ENCODE results near the gene NAV3. TPM values are rescaled to one million over a fixed set of nuclear protein-coding genes. Genes with fewer than 3 reads are reported as not detected.
"Not testable (repeated sequence)": the region's sequence is repeated elsewhere in the genome, so short reads cannot be mapped to it uniquely, and the experiment has no call there.

NAV3 gene
- total RNA-seq, 1 donor from 2014 or later: not detected

DNA sequence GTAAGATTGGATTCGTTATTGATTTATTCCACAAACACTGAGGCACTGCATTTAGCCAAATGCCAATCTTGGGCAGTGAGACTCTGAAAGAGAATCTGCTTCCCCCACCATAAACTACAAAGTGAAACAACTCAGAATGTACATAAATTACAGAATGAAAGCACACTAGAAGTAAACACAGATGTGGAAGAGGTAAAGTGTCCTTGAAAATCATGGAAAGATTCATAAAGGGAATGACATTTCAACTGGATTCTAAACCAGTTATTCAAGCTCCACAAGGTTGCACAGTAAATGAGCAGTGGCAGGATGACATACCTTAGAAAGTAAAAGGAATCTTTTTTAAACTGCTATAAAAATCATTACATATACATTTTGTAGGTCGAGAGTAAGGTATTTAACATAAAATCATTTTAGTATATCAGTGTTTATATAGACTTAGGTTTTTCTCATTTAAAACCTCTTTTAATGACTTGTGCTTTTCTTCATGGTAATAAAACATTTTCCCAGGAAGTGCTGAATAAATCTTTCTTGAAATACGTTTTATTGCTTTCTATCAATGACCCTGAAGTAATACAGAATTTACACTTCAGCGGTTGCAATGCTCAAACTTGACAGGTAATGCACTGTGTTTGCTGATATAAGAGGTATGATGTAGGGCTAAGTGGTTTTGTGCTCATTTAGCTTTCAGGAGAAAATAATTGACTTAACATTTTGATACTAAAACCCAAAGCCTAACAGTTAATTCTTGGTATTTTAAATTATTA is 270.6 kb downstream of the NAV3 start:
- no peak for DNase-seq (ENCODE audit: low spot score)
- Mint-ChIP-seq H3K27me3 (ENCODE audit: low read depth) (no peaks in the 10 kb centered on the region), H3K9me3 (peaks cover 9% of the 10 kb centered on the region), H3K36me3 (ENCODE audit: low read depth) (no peaks in the 10 kb centered on the region), H3K27ac (no peak overlapping the region), H3K4me3 (ENCODE audit: low read depth) (no peak overlapping the region), H3K4me1 (ENCODE audit: low read depth) (no peaks in the 10 kb centered on the region)
- intact Hi-C loops (cut with micrococcal nuclease): no loop called here

DNA sequence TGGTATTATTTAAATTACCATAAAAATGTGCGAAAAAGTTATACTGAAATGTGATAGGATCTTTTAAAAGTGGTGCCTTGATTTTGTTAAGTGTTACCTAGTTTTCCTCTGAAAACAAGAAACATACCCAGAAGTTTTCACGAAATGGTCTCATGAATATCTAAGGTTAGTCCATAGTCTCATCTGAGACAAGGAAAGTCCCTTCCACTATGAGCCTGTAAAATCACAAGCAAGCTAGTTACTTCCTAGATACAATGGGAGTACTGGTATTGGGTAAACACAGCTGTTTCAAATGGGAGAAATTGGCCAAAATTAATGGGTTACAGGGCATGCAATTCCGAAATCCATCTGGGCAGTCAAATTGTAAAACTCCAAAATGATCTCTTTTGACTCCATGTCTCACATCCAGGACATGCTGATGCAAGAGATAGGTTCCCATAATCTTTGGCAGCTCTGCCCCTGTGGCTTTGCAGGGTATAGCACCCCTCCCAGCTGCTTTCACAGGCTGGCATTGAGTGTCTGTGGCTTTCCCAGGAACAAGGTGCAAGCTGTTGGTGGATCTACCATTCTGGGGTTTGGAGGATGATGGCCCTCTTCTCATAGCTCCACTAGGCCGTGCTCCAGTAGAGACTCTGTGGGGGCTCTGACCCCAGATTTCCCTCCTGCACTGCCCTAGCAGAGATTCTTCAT is 271.4 kb downstream of the NAV3 start:
- no peaks in the 10 kb centered on the region for H3K4me1 Mint-ChIP-seq (ENCODE audit: low read depth)
- H3K36me3 Mint-ChIP-seq (ENCODE audit: low read depth): no peaks in the 10 kb centered on the region
- no peak overlapping the region for H3K27ac Mint-ChIP-seq
- no peak for DNase-seq (ENCODE audit: low spot score)
- intact Hi-C loops (cut with micrococcal nuclease): no loop called here
- no peak overlapping the region for H3K4me3 Mint-ChIP-seq (ENCODE audit: low read depth)
- H3K27me3 Mint-ChIP-seq (ENCODE audit: low read depth): no peaks in the 10 kb centered on the region
- peaks cover 14% of the 10 kb centered on the region for H3K9me3 Mint-ChIP-seq

DNA sequence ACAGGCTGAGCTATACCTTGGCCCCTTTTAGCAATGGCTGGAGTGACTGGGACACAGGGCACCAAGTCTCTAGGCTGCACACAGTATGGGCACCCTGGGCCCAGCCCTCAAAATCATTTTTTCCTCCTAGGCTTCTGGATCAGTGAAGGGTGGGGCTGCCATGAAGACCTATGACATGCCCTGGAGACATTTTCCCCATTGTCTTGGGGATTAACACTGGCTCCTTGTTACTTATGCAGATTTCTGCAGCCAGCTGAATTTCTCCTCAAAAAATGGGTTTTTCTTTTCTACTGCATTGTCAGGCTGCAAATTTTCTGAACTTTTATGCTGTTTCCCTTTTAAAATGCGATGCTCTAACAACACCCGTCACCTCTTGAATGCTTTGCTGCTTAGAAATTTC is 272.1 kb downstream of the NAV3 start:
- DNase-seq (ENCODE audit: low spot score); H3K27ac Mint-ChIP-seq; intact Hi-C loops (cut with micrococcal nuclease); H3K36me3 Mint-ChIP-seq (ENCODE audit: low read depth); H3K4me1 Mint-ChIP-seq (ENCODE audit: low read depth); H3K27me3 Mint-ChIP-seq (ENCODE audit: low read depth); H3K4me3 Mint-ChIP-seq (ENCODE audit: low read depth): not testable (repeated sequence)
- peaks cover 16% of the 10 kb centered on the region for H3K9me3 Mint-ChIP-seq

DNA sequence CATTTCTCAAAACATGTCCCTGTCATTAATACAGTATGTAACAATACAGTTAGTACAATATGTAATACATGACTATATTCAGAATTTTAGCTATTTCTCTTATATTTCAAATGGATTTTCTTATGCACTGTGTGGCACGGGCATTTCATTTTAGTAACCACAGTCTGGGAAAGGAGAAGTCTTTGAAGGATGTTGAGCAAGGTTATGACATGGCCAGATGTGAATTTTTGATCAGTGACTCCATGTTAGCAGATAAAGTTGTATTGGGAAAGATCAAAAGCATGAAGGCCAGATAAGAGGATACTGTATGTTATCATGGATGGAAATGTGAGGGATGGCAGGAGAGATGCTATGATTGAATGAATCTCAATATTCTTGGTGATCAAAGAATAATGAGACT is 285.2 kb downstream of the NAV3 start:
- Mint-ChIP-seq H3K4me1 (ENCODE audit: low read depth) (no peaks in the 10 kb centered on the region), H3K9me3 (peaks cover 17% of the 10 kb centered on the region), H3K27me3 (ENCODE audit: low read depth) (no peaks in the 10 kb centered on the region), H3K27ac (no peak overlapping the region), H3K36me3 (ENCODE audit: low read depth) (no peaks in the 10 kb centered on the region), H3K4me3 (ENCODE audit: low read depth) (no peak overlapping the region)
- intact Hi-C loops (cut with micrococcal nuclease): no loop called here
- no peak for DNase-seq (ENCODE audit: low spot score)

DNA sequence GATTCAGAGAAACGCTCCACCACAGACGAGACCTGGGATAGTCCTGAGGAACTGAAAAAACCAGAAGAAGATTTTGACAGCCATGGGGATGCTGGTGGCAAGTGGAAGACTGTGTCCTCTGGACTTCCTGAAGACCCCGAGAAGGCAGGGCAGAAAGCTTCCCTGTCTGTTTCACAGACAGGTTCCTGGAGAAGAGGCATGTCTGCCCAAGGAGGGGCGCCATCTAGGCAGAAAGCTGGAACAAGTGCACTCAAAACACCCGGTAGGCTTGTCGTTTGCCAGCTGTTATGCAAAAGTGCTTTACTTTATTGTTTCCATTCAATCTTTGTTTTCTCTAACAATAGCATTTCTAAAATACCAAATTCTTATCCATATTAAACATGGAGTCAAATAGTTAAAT is 287.3 kb downstream of the NAV3 start:
- Mint-ChIP-seq H3K4me3 (ENCODE audit: low read depth) (no peak overlapping the region), H3K27ac (no peak overlapping the region), H3K36me3 (ENCODE audit: low read depth) (no peaks in the 10 kb centered on the region), H3K9me3 (peaks cover 7% of the 10 kb centered on the region), H3K27me3 (ENCODE audit: low read depth) (no peaks in the 10 kb centered on the region), H3K4me1 (ENCODE audit: low read depth) (no peaks in the 10 kb centered on the region)
- intact Hi-C loops (cut with micrococcal nuclease): no loop called here
- DNase-seq (ENCODE audit: low spot score): no peak

DNA sequence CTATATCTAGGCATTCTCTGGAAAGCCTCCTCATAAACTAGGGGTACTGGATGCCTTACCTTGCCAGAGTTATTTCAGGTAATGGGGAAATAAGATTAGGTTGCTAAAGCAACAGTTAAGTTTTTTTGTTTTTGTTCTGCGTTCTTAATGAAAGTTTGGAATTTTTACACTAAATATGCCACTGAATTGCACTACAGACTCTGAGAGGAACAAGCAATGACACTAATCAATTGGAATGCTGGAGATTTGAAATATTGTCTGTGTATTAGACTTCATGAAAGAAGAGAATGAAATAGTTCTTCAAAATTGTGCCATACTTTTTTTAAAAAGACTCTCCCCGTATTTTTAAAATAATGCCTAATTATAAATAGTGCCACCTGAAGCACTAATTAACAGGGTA is 287.8 kb downstream of the NAV3 start:
- Mint-ChIP-seq H3K9me3 (peaks cover 6% of the 10 kb centered on the region), H3K36me3 (ENCODE audit: low read depth) (no peaks in the 10 kb centered on the region), H3K4me3 (ENCODE audit: low read depth) (no peak overlapping the region), H3K27me3 (ENCODE audit: low read depth) (no peaks in the 10 kb centered on the region), H3K27ac (no peak overlapping the region), H3K4me1 (ENCODE audit: low read depth) (no peaks in the 10 kb centered on the region)
- intact Hi-C loops (cut with micrococcal nuclease): no loop called here
- DNase-seq (ENCODE audit: low spot score): no peak

DNA sequence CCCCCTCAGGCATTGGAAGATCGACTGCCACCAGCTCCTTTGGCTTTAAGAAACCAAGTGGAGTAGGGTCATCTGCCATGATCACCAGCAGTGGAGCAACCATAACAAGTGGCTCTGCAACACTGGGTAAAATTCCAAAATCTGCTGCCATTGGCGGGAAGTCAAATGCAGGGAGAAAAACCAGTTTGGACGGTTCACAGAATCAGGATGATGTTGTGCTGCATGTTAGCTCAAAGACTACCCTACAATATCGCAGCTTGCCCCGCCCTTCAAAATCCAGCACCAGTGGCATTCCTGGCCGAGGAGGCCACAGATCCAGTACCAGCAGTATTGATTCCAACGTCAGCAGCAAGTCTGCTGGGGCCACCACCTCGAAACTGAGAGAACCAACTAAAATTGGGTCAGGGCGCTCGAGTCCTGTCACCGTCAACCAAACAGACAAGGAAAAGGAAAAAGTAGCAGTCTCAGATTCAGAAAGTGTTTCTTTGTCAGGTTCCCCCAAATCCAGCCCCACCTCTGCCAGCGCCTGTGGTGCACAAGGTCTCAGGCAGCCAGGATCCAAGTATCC is 288.7 kb downstream of the NAV3 start:
- H3K9me3 Mint-ChIP-seq: no peaks in the 10 kb centered on the region
- no peaks in the 10 kb centered on the region for H3K36me3 Mint-ChIP-seq (ENCODE audit: low read depth)

DNA sequence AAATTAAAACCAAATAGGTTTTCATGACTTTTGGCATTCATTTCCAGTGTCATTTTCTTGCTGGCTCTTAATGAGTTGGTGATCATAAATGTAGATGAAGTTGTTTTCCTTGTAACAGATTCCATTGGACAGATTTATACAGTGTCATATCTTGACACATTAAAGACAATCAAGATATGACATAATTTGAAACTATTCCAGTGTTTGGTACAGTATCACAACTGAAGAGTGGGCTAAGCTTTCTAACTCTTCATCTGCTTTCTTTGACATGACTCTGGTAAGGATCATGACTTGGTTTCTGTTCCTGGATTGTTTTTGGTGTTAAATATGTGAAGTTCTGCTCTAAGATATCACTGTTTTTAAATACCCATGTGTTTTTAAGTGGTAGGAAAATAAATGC is 289.6 kb downstream of the NAV3 start:
- intact Hi-C loops (cut with micrococcal nuclease): no loop called here
- no peak for DNase-seq (ENCODE audit: low spot score)
- Mint-ChIP-seq H3K27ac (no peak overlapping the region), H3K36me3 (ENCODE audit: low read depth) (no peaks in the 10 kb centered on the region), H3K27me3 (ENCODE audit: low read depth) (no peaks in the 10 kb centered on the region), H3K9me3 (no peaks in the 10 kb centered on the region), H3K4me1 (ENCODE audit: low read depth) (no peaks in the 10 kb centered on the region), H3K4me3 (ENCODE audit: low read depth) (no peak overlapping the region)

More for the DNA sequence above, 288.7 kb downstream of the NAV3 start:
- Mint-ChIP-seq H3K27ac (no peak overlapping the region), H3K27me3 (ENCODE audit: low read depth) (no peaks in the 10 kb centered on the region), H3K4me1 (ENCODE audit: low read depth) (no peaks in the 10 kb centered on the region), H3K4me3 (ENCODE audit: low read depth) (no peak overlapping the region)
- intact Hi-C loops (cut with micrococcal nuclease): no loop called here
- no peak for DNase-seq (ENCODE audit: low spot score)

DNA sequence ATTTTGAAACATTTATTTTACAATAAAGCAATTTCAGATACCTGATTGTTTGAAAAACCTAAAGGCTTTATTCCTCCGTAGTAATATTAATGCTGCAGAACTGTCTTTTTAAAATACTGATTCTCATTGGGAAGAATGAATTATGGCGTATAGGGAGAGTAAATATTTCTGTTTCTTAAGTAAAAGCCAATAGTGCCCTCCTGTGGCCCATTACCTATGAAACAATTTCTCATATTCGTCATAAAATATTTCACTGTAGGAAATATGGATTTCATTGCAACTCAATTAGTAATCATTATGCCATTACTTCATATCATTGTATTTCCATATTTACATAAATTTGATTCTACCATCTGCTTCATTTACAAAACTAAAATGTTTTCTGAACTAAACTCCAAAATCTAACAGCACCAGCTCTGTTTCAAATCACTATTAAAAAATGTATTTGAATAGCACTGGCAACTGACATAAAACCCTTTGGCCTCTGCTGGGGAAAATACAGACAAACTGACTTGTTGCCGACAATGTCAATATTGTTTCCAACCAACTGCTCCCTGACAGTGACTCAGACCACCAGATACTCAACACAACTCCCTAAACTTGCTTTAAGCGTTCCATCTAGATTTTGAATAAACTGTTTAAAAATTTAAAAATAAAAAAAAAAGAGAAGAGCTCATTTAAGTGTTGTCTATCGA is 290.3 kb downstream of the NAV3 start:
- H3K36me3 Mint-ChIP-seq (ENCODE audit: low read depth): no peaks in the 10 kb centered on the region
- no peaks in the 10 kb centered on the region for H3K27me3 Mint-ChIP-seq (ENCODE audit: low read depth)
- intact Hi-C loops (cut with micrococcal nuclease): no loop called here
- no peak for DNase-seq (ENCODE audit: low spot score)
- H3K27ac Mint-ChIP-seq: no peak overlapping the region
- H3K9me3 Mint-ChIP-seq: no peaks in the 10 kb centered on the region
- H3K4me1 Mint-ChIP-seq (ENCODE audit: low read depth): no peaks in the 10 kb centered on the region
- no peak overlapping the region for H3K4me3 Mint-ChIP-seq (ENCODE audit: low read depth)

DNA sequence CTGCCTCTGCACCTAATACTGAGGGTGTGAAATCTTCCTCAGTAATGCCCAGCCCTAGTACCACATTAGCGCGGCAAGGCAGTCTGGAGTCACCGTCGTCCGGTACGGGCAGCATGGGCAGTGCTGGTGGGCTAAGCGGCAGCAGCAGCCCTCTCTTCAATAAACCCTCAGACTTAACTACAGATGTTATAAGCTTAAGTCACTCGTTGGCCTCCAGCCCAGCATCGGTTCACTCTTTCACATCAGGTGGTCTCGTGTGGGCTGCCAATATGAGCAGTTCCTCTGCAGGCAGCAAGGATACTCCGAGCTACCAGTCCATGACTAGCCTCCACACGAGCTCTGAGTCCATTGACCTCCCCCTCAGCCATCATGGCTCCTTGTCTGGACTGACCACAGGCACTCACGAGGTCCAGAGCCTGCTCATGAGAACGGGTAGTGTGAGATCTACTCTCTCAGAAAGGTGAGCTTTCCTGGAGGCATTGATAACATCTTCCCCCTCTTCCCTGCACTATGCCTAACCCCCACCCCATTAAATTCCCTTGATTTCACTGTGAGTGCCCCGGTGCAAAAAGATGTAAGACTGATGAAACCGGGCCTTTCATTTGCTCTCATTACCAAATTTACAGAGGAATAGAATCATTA is 291.4 kb downstream of the NAV3 start:
- intact Hi-C loops (cut with micrococcal nuclease): no loop called here
- H3K27me3 Mint-ChIP-seq (ENCODE audit: low read depth): no peaks in the 10 kb centered on the region
- no peak for DNase-seq (ENCODE audit: low spot score)
- H3K36me3 Mint-ChIP-seq (ENCODE audit: low read depth): no peaks in the 10 kb centered on the region
- H3K4me3 Mint-ChIP-seq (ENCODE audit: low read depth): no peak overlapping the region
- H3K4me1 Mint-ChIP-seq (ENCODE audit: low read depth): no peaks in the 10 kb centered on the region
- no peak overlapping the region for H3K27ac Mint-ChIP-seq
- H3K9me3 Mint-ChIP-seq: no peaks in the 10 kb centered on the region

DNA sequence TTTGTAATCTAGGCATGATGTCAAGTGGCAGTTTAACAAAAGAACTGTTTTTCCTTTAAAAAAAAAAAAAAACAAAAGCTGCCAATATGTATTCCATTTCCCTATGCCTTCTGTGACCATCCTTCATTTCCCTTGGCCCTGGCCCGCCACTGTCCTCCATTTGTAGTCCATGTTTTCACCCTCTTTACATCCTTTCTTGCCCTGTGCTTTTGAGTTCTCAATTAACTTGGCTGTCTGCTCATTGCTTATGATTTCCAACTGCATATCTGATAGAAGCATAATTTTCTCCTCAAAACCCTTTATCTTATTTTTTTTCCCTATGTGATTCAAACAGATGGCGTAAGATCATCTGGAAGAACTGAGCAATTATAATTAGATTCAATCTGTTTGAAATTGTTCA is 297.5 kb downstream of the NAV3 start:
- Mint-ChIP-seq H3K36me3 (ENCODE audit: low read depth) (no peaks in the 10 kb centered on the region), H3K9me3 (peaks cover 3% of the 10 kb centered on the region), H3K27me3 (ENCODE audit: low read depth) (no peaks in the 10 kb centered on the region), H3K4me1 (ENCODE audit: low read depth) (no peaks in the 10 kb centered on the region), H3K27ac (no peak overlapping the region), H3K4me3 (ENCODE audit: low read depth) (no peak overlapping the region)
- intact Hi-C loops (cut with micrococcal nuclease): no loop called here
- no peak for DNase-seq (ENCODE audit: low spot score)

DNA sequence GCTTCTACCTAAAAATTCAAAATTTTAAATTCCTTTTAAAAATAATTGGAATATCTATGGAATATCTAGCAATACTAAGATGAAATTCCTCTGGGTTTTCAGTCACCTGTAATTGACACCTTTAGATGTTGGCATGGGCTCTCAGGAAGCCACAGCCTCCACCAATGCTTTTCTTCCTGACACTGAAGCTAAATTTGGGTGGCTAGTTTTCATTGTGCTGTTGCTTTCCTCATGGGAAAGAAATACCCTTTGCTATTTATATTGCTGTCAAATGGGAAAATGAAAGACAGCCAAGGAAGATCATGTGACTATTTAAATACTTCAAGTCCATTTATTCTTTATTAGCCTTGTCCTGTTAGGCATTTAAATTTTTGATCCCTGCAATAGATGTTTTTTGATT is 313.0 kb downstream of the NAV3 start:
- DNase-seq (ENCODE audit: low spot score): no peak
- Mint-ChIP-seq H3K27ac (no peak overlapping the region), H3K36me3 (ENCODE audit: low read depth) (no peaks in the 10 kb centered on the region), H3K4me3 (ENCODE audit: low read depth) (no peak overlapping the region), H3K27me3 (ENCODE audit: low read depth) (no peaks in the 10 kb centered on the region), H3K9me3 (no peaks in the 10 kb centered on the region), H3K4me1 (ENCODE audit: low read depth) (no peaks in the 10 kb centered on the region)
- intact Hi-C loops (cut with micrococcal nuclease): loop anchor here (10.0 kb wide), 1 partner anchor 1231 kb away; no protein-coding TSS in a partner anchor
